Keratinocyte (primary cell): ENCODE measurements around the gene NET1. TPM values are rescaled to one million over a fixed set of nuclear protein-coding genes. Genes with fewer than 3 reads are reported as not detected.

Experiments
- DNase-seq: peaks from one replicate; pipeline ENCODE4 v3.0.0-alpha.2; 2011; ENCODE audit warnings: low read depth, missing footprints, low spot score
- FAIRE-seq: peaks from 2 replicates; lab custom pipeline; 2011; peaks lifted over from hg19 to GRCh38; lab: Jason Lieb, UNC
- H2AFZ ChIP-seq: 2 replicates; pipeline ENCODE4 v1.6.0; 2012; ENCODE audit warnings: low read length, control low read depth, inconsistent platforms; ENCODE audit not compliant: control insufficient read depth
- H3K27ac ChIP-seq: 2 replicates; pipeline ENCODE4 v1.5.1; 2011; ENCODE audit warnings: low read length; ENCODE audit not compliant: control insufficient read depth, insufficient read depth
- H3K27me3 ChIP-seq: 3 replicates; pipeline ENCODE4 v1.6.0; 2011; ENCODE audit warnings: low read length; ENCODE audit not compliant: control insufficient read depth, insufficient read depth; ENCODE audit errors: extremely low read depth
- H3K36me3 ChIP-seq, 2 experiments: 2 replicates in 1 of 2; 3 replicates in 1 of 2; pipeline ENCODE4 v1.5.1; 2011; ENCODE audit warnings: low read length in 2 of 2, mild to moderate bottlenecking in 1 of 2; ENCODE audit not compliant: control insufficient read depth in 2 of 2, insufficient read depth in 2 of 2; ENCODE audit errors: extremely low read depth in 1 of 2
- H3K4me1 ChIP-seq: 3 replicates; pipeline ENCODE4 v1.5.1; 2011; ENCODE audit warnings: low read length; ENCODE audit not compliant: control insufficient read depth, insufficient read depth; ENCODE audit errors: extremely low read depth
- H3K4me2 ChIP-seq: 3 replicates; pipeline ENCODE4 v1.6.0; 2011; ENCODE audit warnings: low read depth, low read length; ENCODE audit not compliant: control insufficient read depth, insufficient read depth; ENCODE audit errors: extremely low read depth
- H3K4me3 ChIP-seq, 3 experiments: fragments of 200-600 bp in 1 of 3; sonication (generic) in 1 of 3; 2 replicates in 2 of 3; 3 replicates in 1 of 3; pipeline ENCODE4 v1.5.1; 2011 to 2016; ENCODE audit warnings: low read length in 3 of 3, mild to moderate bottlenecking in 3 of 3, control low read depth in 2 of 3, inconsistent platforms in 1 of 3, low read depth in 1 of 3, mixed read lengths in 1 of 3, mixed run types in 1 of 3, moderate library complexity in 1 of 3; ENCODE audit not compliant: control insufficient read depth in 2 of 3, insufficient read depth in 2 of 3; ENCODE audit errors: extremely low read depth in 1 of 3
- H3K79me2 ChIP-seq: 2 replicates; pipeline ENCODE4 v1.6.0; 2012; ENCODE audit warnings: low read length; ENCODE audit not compliant: control insufficient read depth, insufficient read depth
- H3K9ac ChIP-seq: 3 replicates; pipeline ENCODE4 v1.6.0; 2011; ENCODE audit warnings: low read length; ENCODE audit not compliant: control insufficient read depth, insufficient read depth; ENCODE audit errors: extremely low read depth
- H3K9me1 ChIP-seq: 3 replicates; pipeline ENCODE4 v1.6.0; 2011; ENCODE audit warnings: low read length; ENCODE audit not compliant: control insufficient read depth, insufficient read depth; ENCODE audit errors: extremely low read depth
- H3K9me3 ChIP-seq: 2 replicates; pipeline ENCODE4 v1.5.1; 2012; ENCODE audit warnings: low read depth, low read length; ENCODE audit not compliant: control insufficient read depth
- H4K20me1 ChIP-seq: 3 replicates; pipeline ENCODE4 v1.6.0; 2011; ENCODE audit warnings: low read length; ENCODE audit not compliant: control insufficient read depth, insufficient read depth; ENCODE audit errors: extremely low read depth
- CTCF ChIP-seq, 3 experiments: IDR thresholded peaks in 1 of 3; conservative IDR thresholded peaks in 1 of 3; optimal IDR thresholded peaks in 1 of 3; 2 replicates in 2 of 3; 3 replicates in 1 of 3; pipeline versions ENCODE3 to v1.5.1; 2011; ENCODE audit warnings: low read length in 3 of 3, mild to moderate bottlenecking in 3 of 3, moderate library complexity in 2 of 3, control low read depth in 1 of 3, inconsistent platforms in 1 of 3; ENCODE audit not compliant: insufficient read depth in 2 of 3; ENCODE audit errors: extremely low read depth in 1 of 3
- EZH2 ChIP-seq: IDR thresholded peaks from one replicate; pipeline ENCODE4 v1.6.1; 2012; ENCODE audit warnings: inconsistent platforms, mild to moderate bottlenecking, low read length, moderate library complexity
- dilution Hi-C: fragments of 300-500 bp; cut with MboI; formaldehyde crosslinking; loops from one replicate; pipeline ENCODE4 v1.7.0; 2020; ENCODE audit warnings: low sequenced_read_pairs; ENCODE audit not compliant: extremely low pct_ligation_motif_present
- polyA plus RNA-seq, 5 experiments: library from polyadenylated mRNA; depleted of rRNA in 3 of 5; stranded (reverse) in 3 of 5; stranded (forward) in 1 of 5; unstranded in 1 of 5; fragments of >200 nt; gene quantifications; 1 replicate in 1 of 5; 2 replicates in 3 of 5; 3 replicates in 1 of 5; pipeline versions ENCODE4 v1.2.1 to v1.2.3, GENCODE V29; 2011 to 2012; ENCODE audit warnings: missing spikeins in 2 of 5, low read depth in 1 of 5, low replicate concordance in 1 of 5

NET1 gene
- polyA plus RNA-seq, 1 donor (not counting 4 experiments of a cell fraction or from before 2014, with no cell fraction given): 214 TPM

- no peak overlapping the region for H3K27ac ChIP-seq
- H2AFZ ChIP-seq: no peak overlapping the region
- no peak overlapping the region for H3K4me3 ChIP-seq
- peaks cover 10% of the 10 kb centered on the region for H3K9me3 ChIP-seq
- no peaks in the 10 kb centered on the region for H3K9me1 ChIP-seq
- no peaks in the 10 kb centered on the region for H3K79me2 ChIP-seq
- no peaks in the 10 kb centered on the region for H4K20me1 ChIP-seq
- no peaks in the 10 kb centered on the region for H3K27me3 ChIP-seq
- peaks cover 27% of the 10 kb centered on the region for H3K4me1 ChIP-seq
- no peaks in the 10 kb centered on the region for H3K36me3 ChIP-seq
- no peak overlapping the region for H3K4me2 ChIP-seq
- DNase-seq (no peak), FAIRE-seq (no peak)
- dilution Hi-C loops: no loop called here
- H3K9ac ChIP-seq: no peak overlapping the region
- no peak for TF ChIP-seq EZH2
- no peak for TF ChIP-seq CTCF (optimal IDR thresholded peaks at IDR 0.05 in 1 of 3, IDR thresholded peaks at IDR 0.05 in 1 of 3, conservative IDR thresholded peaks at IDR 0.05 in 1 of 3; ENCODE audit: extremely low read depth in 1 of 3, insufficient read depth in 2 of 3, low read length in 3 of 3)
Measured at GRCh38 chr10:5485290-5485689, 72.9 kb downstream of the NET1 start.

GRCh38 chr10:5485948-5486852 is 73.8 kb downstream of the NET1 start:
- Histone ChIP-seq H3K4me3 (no peak overlapping the region), H3K9me3 (peaks cover 8% of the 10 kb centered on the region), H4K20me1 (no peaks in the 10 kb centered on the region), H3K27me3 (no peaks in the 10 kb centered on the region), H3K79me2 (no peaks in the 10 kb centered on the region), H3K4me1 (peaks cover 27% of the 10 kb centered on the region), H3K9me1 (no peaks in the 10 kb centered on the region), H3K36me3 (no peaks in the 10 kb centered on the region), H2AFZ (no peak overlapping the region), H3K4me2 (no peak overlapping the region), H3K27ac (no peak overlapping the region), H3K9ac (no peak overlapping the region)
- dilution Hi-C loops: no loop called here
- TF ChIP-seq CTCF (optimal IDR thresholded peaks at IDR 0.05 in 1 of 3, IDR thresholded peaks at IDR 0.05 in 1 of 3, conservative IDR thresholded peaks at IDR 0.05 in 1 of 3; ENCODE audit: extremely low read depth in 1 of 3, insufficient read depth in 2 of 3, low read length in 3 of 3) (no peak), EZH2 (no peak)
- DNase-seq: no peak
- no peak for FAIRE-seq
